ENCODE data around the gene LHFPL4. TPM values are rescaled to one million over a fixed set of nuclear protein-coding genes. Genes with fewer than 3 reads are reported as not detected.
"Not testable (repeated sequence)": the region's sequence is repeated elsewhere in the genome, so short reads cannot be mapped to it uniquely, and the experiment has no call there.

Gene LHFPL4
- not detected in 2 replicates for total RNA-seq (2014; rRNA removed; shearing (Covaris generic))
- total RNA-seq (2022): not detected in 2 replicates
- Bru-seq, nascent RNA: not detected
- BruChase-seq, experiment 1, labeled RNA remaining after a 6-hour chase: not detected
- not detected for BruChase-seq, experiment 2, labeled RNA remaining after a 2-hour chase
- long read RNA-seq: 0 reads

DNA sequence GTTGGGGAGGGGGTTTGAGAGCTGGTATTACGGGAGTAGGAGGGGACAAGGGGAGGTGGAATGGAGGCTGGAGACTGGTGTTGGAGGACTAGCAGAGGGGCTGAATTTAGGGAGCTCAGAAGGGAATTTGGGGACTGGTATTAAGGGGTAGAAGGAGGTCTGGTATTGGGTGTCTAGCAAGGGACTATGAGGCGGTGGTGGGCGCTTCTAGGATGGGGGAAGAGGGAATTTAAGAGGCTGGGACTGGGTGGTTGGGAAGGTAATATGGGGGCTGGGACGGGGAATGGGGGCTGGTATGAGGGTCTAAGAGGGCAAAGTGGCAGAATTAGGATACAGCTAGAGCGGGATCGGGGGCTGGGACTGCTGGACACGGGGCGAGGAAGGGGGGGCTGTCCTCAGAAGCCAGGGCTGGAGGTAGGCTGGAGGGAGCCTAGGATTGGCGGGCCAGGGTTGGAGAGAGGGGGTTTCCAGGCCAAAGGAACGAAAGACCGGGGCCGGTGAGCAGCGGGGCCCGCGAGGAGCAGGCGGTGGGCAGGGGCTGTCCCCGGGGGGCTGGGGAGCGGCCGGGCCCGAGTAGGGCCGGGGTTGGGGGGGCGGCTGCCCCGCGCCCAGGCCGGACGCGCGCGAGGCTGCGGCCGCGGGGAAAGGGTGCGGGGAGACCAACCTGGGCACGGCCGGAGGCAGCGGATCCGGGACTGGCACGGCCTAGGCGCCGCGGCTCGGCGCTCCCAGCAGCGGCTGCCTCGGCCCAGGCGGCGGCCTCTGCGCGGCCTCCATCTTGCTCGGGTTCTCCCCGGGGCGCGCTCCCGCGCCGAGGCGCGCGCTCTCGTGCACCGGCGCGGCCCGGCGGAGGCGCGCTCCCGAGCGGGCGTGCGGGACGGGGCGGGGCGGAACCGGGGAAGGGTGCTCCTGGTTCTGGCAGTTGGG, at the start of gene LHFPL4:
LHFPL4 (minus strand) TSS at position 802 of the 927 bp plus-strand sequence. CDS start 1,143 bp downstream, outside the sequence.
- no peaks in the 10 kb centered on the region for H3K79me2 ChIP-seq (ENCODE audit: insufficient read depth, low read depth, low read length)
- no peak within 1 kb of the TSS for H3K27ac ChIP-seq (ENCODE audit: low read depth, low read length, poor library complexity, severe bottlenecking)
- H3K4me1 ChIP-seq (ENCODE audit: insufficient read depth, low read length, poor library complexity, severe bottlenecking): no peaks in the 10 kb centered on the region
- intact Hi-C loops (cut with micrococcal nuclease; ENCODE audit: unreplicated experiment): no loop called here
- no peak within 1 kb of the TSS for H2AFZ ChIP-seq (ENCODE audit: low read length)
- no peaks in the 10 kb centered on the region for H3K9me2 ChIP-seq (ENCODE audit: insufficient read depth, low read length)
- TF ChIP-seq EZH2phosphoT487 (IDR thresholded peaks at IDR 0.05; ENCODE audit: borderline replicate concordance, low read depth, low read length): no peak
- TF ChIP-seq, protein P1, sequence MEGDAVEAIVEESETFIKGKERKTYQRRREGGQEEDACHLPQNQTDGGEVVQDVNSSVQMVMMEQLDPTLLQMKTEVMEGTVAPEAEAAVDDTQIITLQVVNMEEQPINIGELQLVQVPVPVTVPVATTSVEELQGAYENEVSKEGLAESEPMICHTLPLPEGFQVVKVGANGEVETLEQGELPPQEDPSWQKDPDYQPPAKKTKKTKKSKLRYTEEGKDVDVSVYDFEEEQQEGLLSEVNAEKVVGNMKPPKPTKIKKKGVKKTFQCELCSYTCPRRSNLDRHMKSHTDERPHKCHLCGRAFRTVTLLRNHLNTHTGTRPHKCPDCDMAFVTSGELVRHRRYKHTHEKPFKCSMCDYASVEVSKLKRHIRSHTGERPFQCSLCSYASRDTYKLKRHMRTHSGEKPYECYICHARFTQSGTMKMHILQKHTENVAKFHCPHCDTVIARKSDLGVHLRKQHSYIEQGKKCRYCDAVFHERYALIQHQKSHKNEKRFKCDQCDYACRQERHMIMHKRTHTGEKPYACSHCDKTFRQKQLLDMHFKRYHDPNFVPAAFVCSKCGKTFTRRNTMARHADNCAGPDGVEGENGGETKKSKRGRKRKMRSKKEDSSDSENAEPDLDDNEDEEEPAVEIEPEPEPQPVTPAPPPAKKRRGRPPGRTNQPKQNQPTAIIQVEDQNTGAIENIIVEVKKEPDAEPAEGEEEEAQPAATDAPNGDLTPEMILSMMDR (conservative IDR thresholded peaks at IDR 0.05; ENCODE audit: low read length): no peak
- no peaks in the 10 kb centered on the region for H3K36me3 ChIP-seq (ENCODE audit: insufficient read depth, low read length)
- BruUV-seq (replicated peaks): no TSS peak
- DNase-seq (ENCODE audit: low spot score): no peak
- no peak within 1 kb of the TSS for H3K4me3 ChIP-seq (ENCODE audit: low read depth, low read length, poor library complexity, severe bottlenecking)
- ChIA-PET POLR2A (no interaction called here), CTCF (ENCODE audit: unreplicated experiment) (interaction anchor here (0.6 kb wide), 1 partner anchor 213 kb away, joined by 3 read pairs; no protein-coding TSS in a partner anchor)
- H3K9me3 ChIP-seq (ENCODE audit: low read length): no peaks in the 10 kb centered on the region
- no peaks in the 10 kb centered on the region for H4K20me1 ChIP-seq (ENCODE audit: insufficient read depth, low read length)
- H3K4me2 ChIP-seq (ENCODE audit: low read length): no peak within 1 kb of the TSS

DNA sequence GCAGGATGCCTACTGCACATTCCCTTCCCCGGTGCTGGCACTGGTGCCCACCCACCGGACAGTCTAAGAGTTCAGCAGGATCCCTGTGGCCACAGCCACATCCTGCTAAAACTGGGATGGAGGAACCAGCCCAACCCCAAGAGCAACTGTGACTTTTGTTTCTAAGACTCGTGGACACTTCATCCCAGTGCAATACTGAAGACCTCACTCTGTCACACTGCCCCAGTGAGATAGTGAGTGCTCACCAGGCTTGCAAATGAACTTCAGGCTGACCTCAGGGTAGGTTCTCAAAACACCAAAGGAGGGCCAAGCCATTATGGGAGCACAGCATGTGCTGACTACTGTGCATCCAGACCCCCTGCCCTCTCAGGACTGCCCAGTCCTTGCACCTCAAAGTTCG, 49.0 kb upstream of the LHFPL4 start:
- no peaks in the 10 kb centered on the region for H3K36me3 ChIP-seq (ENCODE audit: insufficient read depth, low read length)
- DNase-seq (ENCODE audit: low spot score): no peak
- H3K27ac ChIP-seq (ENCODE audit: low read depth, low read length, poor library complexity, severe bottlenecking): no peak overlapping the region
- no peak overlapping the region for H3K4me3 ChIP-seq (ENCODE audit: low read depth, low read length, poor library complexity, severe bottlenecking)
- no peaks in the 10 kb centered on the region for H3K79me2 ChIP-seq (ENCODE audit: insufficient read depth, low read depth, low read length)
- intact Hi-C loops (cut with micrococcal nuclease; ENCODE audit: unreplicated experiment): no loop called here
- H3K9me3 ChIP-seq (ENCODE audit: low read length): 0 out of 2 replicates have a peak, but pooled peaks cover 10% of the 10 kb centered on the region
- TF ChIP-seq, protein P1 (conservative IDR thresholded peaks at IDR 0.05; ENCODE audit: low read length): no peak
- TF ChIP-seq EZH2phosphoT487 (IDR thresholded peaks at IDR 0.05; ENCODE audit: borderline replicate concordance, low read depth, low read length): no peak
- no peaks in the 10 kb centered on the region for H3K4me1 ChIP-seq (ENCODE audit: insufficient read depth, low read length, poor library complexity, severe bottlenecking)
- no TSS peak for BruUV-seq (replicated peaks)
- no peak overlapping the region for H2AFZ ChIP-seq (ENCODE audit: low read length)
- H4K20me1 ChIP-seq (ENCODE audit: insufficient read depth, low read length): no peaks in the 10 kb centered on the region
- H3K9me2 ChIP-seq (ENCODE audit: insufficient read depth, low read length): no peaks in the 10 kb centered on the region
- ChIA-PET CTCF (ENCODE audit: unreplicated experiment) (no interaction called here), POLR2A (no interaction called here)
- H3K4me2 ChIP-seq (ENCODE audit: low read length): no peak overlapping the region

DNA sequence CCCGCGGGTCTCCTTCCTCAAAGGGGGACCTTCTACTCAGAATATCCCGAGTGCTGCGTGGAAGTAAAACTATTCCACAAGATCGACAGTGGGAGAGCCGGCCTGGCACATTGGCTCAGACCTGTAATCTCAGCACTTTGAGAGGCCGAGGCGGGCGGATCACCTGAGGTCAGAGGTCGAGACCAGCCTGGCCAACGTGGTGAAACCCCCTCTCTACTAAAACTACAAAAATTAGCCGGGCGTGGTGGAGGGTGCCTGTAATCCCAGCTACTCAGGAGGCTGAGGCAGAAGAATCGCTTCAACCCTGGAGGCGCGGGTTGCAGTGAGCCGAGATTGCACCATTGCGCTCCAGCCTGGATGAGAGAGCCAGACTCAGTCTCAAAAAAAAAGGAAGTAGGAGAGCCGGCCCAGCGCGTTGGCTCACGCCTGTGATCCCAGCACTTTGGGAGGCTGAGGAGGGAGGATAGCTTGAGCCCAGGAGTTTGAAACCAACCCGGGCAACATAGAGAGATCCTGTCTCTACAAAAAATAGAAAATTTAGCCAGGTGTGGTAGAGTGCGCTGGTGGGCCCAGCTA, 47.5 kb upstream of the LHFPL4 start:
- intact Hi-C loops (cut with micrococcal nuclease; ENCODE audit: unreplicated experiment); H2AFZ ChIP-seq (ENCODE audit: low read length); H4K20me1 ChIP-seq (ENCODE audit: insufficient read depth, low read length); H3K9me3 ChIP-seq (ENCODE audit: low read length); H3K4me3 ChIP-seq (ENCODE audit: low read depth, low read length, poor library complexity, severe bottlenecking); BruUV-seq (replicated peaks); H3K79me2 ChIP-seq (ENCODE audit: insufficient read depth, low read depth, low read length); H3K4me2 ChIP-seq (ENCODE audit: low read length); H3K27ac ChIP-seq (ENCODE audit: low read depth, low read length, poor library complexity, severe bottlenecking); H3K9me2 ChIP-seq (ENCODE audit: insufficient read depth, low read length); DNase-seq (ENCODE audit: low spot score); H3K4me1 ChIP-seq (ENCODE audit: insufficient read depth, low read length, poor library complexity, severe bottlenecking); CTCF ChIA-PET (ENCODE audit: unreplicated experiment); H3K36me3 ChIP-seq (ENCODE audit: insufficient read depth, low read length): not testable (repeated sequence)
- POLR2A ChIA-PET: interaction anchor here (0.6 kb wide), 1 partner anchor 80 kb away, joined by 3 read pairs; no protein-coding TSS in a partner anchor

Data from OCI-LY7 (cell line).